ENCODE results near the gene TP53TG3F. TPM values are rescaled to one million over a fixed set of nuclear protein-coding genes. Genes with fewer than 3 reads are reported as not detected.
"Not testable (repeated sequence)": the region's sequence is repeated elsewhere in the genome, so short reads cannot be mapped to it uniquely, and the experiment has no call there.

The TP53TG3F gene, protein sequence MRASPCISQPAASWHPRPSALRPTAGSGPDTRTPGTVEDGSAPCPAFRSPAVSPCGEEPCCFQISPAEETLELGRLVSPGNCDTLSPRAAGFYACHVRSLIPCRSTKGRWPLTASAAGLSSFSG
- total RNA-seq (not detected), polyA plus RNA-seq (not detected)

DNA sequence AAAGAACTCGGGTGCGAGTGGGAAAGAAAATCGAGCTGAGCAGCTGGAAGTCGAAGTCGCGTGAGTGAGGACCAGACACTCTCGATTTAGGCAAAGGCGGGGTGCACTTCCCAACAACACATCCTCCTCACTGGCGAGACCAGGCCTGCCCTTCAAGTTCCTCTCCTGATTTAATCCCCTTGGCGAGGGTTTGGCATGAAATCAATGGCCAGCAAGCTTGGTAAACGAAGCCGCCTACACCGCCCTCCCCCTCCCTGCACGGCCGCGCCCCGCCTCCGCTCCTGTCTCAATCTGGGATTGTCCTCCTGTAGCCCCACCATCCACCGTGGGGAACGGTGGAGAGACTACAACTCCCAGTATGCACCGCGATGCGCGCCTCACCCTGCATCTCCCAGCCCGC lies at the start of gene TP53TG3F:
Gene TP53TG3F, plus strand, starts transcription at position 301 of the 400 bp plus-strand sequence. Its CDS starts 68 bp downstream, at position 369.
- H3K9me3 ChIP-seq (ENCODE audit: control insufficient read depth in 1 of 2, low read length in 2 of 2); H3K27ac Mint-ChIP-seq; H3K4me3 Mint-ChIP-seq; H3K27me3 ChIP-seq (ENCODE audit: insufficient read depth, low read length); DNase-seq; H3K36me3 Mint-ChIP-seq; H3K36me3 ChIP-seq (ENCODE audit: insufficient read depth, low read length); H3K4me1 ChIP-seq (ENCODE audit: insufficient read depth, low read length); CTCF ChIA-PET (ENCODE audit: partially characterized antibody); H3K27me3 Mint-ChIP-seq; H3K4me3 ChIP-seq (ENCODE audit: low read length in 2 of 2); POLR2A ChIA-PET (ENCODE audit: partially characterized antibody); H3K27ac ChIP-seq (ENCODE audit: low read depth, low read length); H3K9me3 Mint-ChIP-seq; intact Hi-C loops (cut with micrococcal nuclease); H3K4me1 Mint-ChIP-seq: not testable (repeated sequence)

GRCh38 chr16:33491611-33492010 lies 32.2 kb downstream of the TP53TG3F start:
- H3K27me3 Mint-ChIP-seq; intact Hi-C loops (cut with micrococcal nuclease); H3K4me1 Mint-ChIP-seq; H3K4me3 Mint-ChIP-seq; H3K36me3 Mint-ChIP-seq; H3K9me3 Mint-ChIP-seq; H3K36me3 ChIP-seq (ENCODE audit: insufficient read depth, low read length); H3K4me1 ChIP-seq (ENCODE audit: insufficient read depth, low read length); CTCF ChIA-PET (ENCODE audit: partially characterized antibody); H3K4me3 ChIP-seq (ENCODE audit: low read length in 2 of 2); H3K27ac ChIP-seq (ENCODE audit: low read depth, low read length); H3K27ac Mint-ChIP-seq; H3K27me3 ChIP-seq (ENCODE audit: insufficient read depth, low read length); H3K9me3 ChIP-seq (ENCODE audit: control insufficient read depth in 1 of 2, low read length in 2 of 2); POLR2A ChIA-PET (ENCODE audit: partially characterized antibody): not testable (repeated sequence)
- DNase-seq: peak in 1 of 5 donors; percentile 0

GRCh38 chr16:33507231-33507630 lies 47.8 kb downstream of the TP53TG3F start:
- POLR2A ChIA-PET (ENCODE audit: partially characterized antibody); H3K4me3 Mint-ChIP-seq; DNase-seq; H3K27ac ChIP-seq (ENCODE audit: low read depth, low read length); H3K27me3 ChIP-seq (ENCODE audit: insufficient read depth, low read length); H3K9me3 Mint-ChIP-seq; H3K4me3 ChIP-seq (ENCODE audit: low read length in 2 of 2); H3K27me3 Mint-ChIP-seq; H3K4me1 Mint-ChIP-seq; H3K4me1 ChIP-seq (ENCODE audit: insufficient read depth, low read length); H3K9me3 ChIP-seq (ENCODE audit: control insufficient read depth in 1 of 2, low read length in 2 of 2); H3K36me3 ChIP-seq (ENCODE audit: insufficient read depth, low read length); H3K36me3 Mint-ChIP-seq; intact Hi-C loops (cut with micrococcal nuclease); H3K27ac Mint-ChIP-seq; CTCF ChIA-PET (ENCODE audit: partially characterized antibody): not testable (repeated sequence)

GRCh38 chr16:33509070-33509469 lies 49.7 kb downstream of the TP53TG3F start:
- CTCF ChIA-PET (ENCODE audit: partially characterized antibody); H3K27ac ChIP-seq (ENCODE audit: low read depth, low read length); H3K36me3 Mint-ChIP-seq; H3K27me3 Mint-ChIP-seq; intact Hi-C loops (cut with micrococcal nuclease); H3K27ac Mint-ChIP-seq; POLR2A ChIA-PET (ENCODE audit: partially characterized antibody); H3K9me3 Mint-ChIP-seq; H3K4me1 ChIP-seq (ENCODE audit: insufficient read depth, low read length); DNase-seq; H3K4me1 Mint-ChIP-seq; H3K27me3 ChIP-seq (ENCODE audit: insufficient read depth, low read length); H3K36me3 ChIP-seq (ENCODE audit: insufficient read depth, low read length); H3K4me3 ChIP-seq (ENCODE audit: low read length in 2 of 2); H3K4me3 Mint-ChIP-seq; H3K9me3 ChIP-seq (ENCODE audit: control insufficient read depth in 1 of 2, low read length in 2 of 2): not testable (repeated sequence)

- H3K4me3 Mint-ChIP-seq; H3K4me1 Mint-ChIP-seq; H3K27ac Mint-ChIP-seq; H3K36me3 ChIP-seq (ENCODE audit: insufficient read depth, low read length); H3K9me3 ChIP-seq (ENCODE audit: control insufficient read depth in 1 of 2, low read length in 2 of 2); intact Hi-C loops (cut with micrococcal nuclease); H3K27ac ChIP-seq (ENCODE audit: low read depth, low read length); H3K9me3 Mint-ChIP-seq; H3K27me3 ChIP-seq (ENCODE audit: insufficient read depth, low read length); CTCF ChIA-PET (ENCODE audit: partially characterized antibody); H3K27me3 Mint-ChIP-seq; H3K4me1 ChIP-seq (ENCODE audit: insufficient read depth, low read length); H3K36me3 Mint-ChIP-seq; POLR2A ChIA-PET (ENCODE audit: partially characterized antibody); H3K4me3 ChIP-seq (ENCODE audit: low read length in 2 of 2): not testable (repeated sequence)
- peak in 1 of 5 donors; percentile 17 for DNase-seq
These were observed 50.5 kb downstream of the TP53TG3F start for GRCh38 chr16:33509906-33510305.

Other genes with a start within 250 kb of the TP53TG3F start
- gene TP53TG3E, start 155.3 kb upstream of the TP53TG3F start, total RNA-seq: not detected
- gene TP53TG3E, start 155.3 kb upstream of the TP53TG3F start, polyA plus RNA-seq: not detected
- gene TP53TG3B, start 98.8 kb upstream of the TP53TG3F start, total RNA-seq: not detected
- not detected for gene TP53TG3B, start 98.8 kb upstream of the TP53TG3F start, polyA plus RNA-seq